GM21619 (cell line): ENCODE results near the gene GNB2.
"Not testable (repeated sequence)": the region's sequence is repeated elsewhere in the genome, so short reads cannot be mapped to it uniquely, and the experiment has no call there.

Source experiments
- ATAC-seq: cut with Tn5 transposase; IDR thresholded peaks from one replicate; pipeline ENCODE4 v1.9.1; 2021; ENCODE audit not compliant: unreplicated experiment

The GNB2 gene

DNA sequence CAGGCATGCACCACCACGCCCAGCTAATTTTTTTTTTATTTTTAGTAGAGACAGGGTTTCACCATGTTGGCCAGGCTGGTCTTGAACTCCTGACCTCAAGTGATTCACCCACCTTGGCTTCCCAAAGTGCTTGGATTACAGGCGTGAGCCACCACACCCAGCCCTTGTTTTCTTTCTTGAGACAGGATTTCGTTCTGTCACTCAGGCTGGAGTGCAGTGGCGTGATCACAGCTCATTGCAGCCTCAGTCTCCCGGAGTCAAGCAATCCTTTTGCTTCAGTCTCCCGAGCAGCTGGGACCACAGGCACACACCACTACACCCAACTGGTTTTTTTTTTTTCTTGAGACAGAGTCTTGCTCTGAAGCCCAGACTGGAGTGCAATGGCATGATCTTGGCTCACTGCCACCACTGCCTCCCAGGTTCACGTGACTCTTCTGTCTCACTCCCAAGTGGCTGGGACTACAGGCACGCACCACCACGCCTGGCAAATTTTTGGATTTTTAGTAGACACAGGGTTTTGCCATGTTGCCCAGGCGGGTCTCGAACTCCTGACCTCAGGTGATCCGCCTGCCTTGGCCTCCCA, 11.3 kb upstream of the GNB2 start:
- ATAC-seq: not testable (repeated sequence)

DNA sequence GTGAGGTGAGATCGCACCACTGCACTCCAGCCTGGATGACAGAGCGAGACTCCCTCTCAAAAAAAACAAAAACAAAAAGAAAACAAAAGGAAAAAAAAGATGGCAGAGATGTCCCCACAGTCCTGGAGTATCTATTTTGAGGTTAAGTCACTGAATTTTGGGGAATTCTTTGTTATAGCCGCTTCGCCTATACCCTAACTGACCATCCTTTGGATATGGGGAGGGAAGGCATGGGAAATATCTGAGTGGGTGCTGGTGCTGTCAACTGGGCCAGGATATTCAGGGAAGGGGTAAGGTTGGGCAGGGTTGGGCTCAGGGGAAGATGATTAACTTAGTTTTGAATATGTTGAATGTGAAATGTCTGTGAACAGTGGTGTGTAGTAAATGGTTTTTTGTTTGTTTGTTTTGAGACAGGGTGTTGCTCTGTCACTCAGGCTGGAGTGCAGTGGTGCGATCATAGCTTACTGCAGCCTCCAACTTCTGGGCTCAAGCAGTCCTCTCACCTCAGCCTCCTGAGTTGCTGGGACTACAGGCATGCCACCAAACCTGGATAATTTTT, 8.3 kb upstream of the GNB2 start:
- no peak for ATAC-seq

DNA sequence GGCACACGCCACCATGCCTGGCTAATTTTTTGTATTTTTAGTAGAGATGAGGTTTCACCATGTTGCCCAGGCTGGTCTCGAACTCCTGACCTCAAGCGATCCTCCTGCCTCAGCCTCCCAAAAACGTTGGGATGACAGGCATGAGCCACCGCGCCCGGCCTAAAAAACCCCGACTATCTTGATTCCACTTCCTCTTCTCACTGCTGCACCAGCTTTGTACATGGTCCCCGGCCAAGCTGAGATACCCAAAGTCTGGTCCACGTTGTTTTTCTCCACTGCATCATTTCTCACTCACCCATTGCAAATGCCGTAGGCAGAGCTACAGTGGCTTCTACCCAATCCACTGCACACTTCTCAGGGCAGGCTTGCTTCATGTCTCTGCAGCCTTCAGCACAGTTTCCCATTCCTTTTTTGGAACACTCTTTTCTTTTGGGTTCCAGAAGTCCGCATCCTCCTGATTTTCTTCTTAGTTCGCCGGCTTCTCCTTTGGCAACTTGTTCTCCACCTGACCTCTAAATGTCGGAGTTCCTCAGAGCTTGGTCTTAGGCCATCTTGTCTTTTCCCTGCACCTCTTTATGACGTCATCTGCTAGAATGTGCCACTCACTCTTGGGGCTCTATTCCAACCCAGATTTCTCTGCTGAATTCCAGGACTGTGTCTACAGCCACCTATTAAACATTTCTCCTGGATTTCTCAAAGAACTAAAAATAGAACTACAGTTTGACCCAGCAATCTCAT, 6.0 kb upstream of the GNB2 start:
- no peak for ATAC-seq

DNA sequence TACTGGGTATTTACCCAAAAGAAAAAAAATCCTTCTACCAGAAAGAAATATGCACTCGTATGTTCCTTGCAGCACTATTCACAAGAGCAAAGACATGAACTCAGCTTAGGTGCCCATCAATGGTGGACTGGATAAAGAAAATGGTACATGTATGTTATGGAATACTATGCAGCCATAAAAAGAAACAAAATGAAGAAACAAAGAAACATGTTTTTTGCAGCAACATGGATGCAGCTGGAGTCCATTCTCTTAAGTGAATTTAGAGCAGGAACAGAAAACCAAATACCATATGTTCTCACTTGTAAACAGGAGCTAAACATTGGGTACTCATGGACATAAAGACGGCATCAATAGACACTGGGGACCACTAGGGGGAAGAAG, 5.5 kb upstream of the GNB2 start:
- ATAC-seq: no peak

DNA sequence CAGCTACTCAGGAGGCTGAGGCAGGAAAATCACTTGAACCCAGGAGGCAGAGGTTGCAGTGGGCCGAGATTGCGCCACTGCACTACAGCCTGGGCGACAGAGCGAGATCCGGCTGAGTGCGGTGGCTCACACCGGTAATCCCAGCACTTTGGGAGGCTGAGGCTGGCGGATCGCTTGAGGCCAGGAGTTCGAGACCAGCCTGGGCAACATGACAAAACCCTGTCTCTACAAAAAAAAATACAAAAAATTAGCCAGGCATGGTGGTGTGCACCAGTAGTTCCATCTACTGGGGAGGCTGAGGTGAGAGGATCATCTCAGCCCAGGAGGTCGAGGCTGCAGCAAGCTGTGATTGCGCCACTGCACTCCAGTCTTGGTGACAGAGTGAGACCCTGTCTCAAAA, 4.4 kb upstream of the GNB2 start:
- ATAC-seq: not testable (repeated sequence)

DNA sequence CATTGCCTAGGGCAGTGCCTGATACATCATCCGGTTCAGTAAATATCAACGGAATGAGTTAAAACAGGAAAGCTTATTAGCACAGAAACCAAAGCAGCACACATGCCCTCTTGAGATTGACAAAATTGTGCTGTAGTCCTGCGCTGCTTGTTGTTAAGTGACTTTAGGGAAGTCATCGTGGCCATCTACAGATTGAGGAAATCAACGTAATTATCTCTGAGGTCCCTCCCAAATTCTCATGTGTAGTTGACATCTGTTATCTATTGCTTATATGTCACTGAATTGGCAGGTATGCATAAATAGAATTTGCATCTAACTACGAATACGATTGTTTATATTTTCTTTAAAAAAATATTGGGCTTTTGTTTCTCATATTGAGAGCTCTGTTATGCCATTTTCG, 3.5 kb upstream of the GNB2 start:
- no peak for ATAC-seq

DNA sequence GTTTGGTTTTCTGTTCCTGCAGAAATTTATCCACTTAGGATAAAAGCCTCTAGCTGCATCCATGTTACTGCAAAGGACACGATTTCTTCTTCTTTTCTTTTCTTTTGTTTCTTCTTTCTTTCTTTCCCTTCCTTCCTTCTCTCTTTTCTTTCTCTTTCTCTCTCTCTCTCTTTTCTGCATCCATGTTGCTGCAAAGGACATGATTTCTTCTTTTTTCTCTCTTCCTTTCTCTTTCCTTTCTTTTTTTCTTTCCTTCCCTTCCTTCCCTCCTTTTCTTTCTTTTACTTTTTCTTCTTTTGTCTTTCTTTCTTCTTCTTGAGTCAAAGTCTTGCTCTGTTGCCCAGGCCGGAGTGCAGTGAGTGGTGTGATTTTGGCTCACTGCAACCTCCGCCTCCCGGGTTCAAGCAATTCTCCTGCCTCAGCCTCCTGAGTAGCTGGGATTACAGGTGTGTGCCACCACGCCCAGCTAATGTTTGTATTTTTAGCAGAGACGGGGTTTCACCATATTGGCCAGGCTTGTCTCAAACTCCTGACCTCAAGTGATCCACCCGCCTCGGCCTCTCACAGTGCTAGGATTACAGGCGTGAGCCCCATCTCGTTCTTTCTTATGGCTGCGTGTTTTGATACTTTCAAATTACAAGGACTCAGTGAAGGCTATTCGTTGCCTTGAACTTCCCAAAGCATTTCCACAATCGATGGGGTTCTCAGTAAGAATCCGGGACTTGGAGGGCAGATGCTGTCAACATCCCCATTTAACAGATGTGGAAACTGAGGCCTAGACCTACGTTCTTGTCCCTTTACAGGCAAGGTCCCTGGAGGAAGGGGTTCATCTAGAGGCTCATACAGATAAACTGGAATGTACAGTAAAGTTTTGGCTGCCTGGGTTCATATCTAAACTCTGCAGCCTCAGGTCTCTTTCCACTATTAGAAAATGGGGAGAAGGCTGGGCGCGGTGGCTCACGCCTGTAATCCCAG, 1.9 kb upstream of the GNB2 start:
- ATAC-seq: no peak

DNA sequence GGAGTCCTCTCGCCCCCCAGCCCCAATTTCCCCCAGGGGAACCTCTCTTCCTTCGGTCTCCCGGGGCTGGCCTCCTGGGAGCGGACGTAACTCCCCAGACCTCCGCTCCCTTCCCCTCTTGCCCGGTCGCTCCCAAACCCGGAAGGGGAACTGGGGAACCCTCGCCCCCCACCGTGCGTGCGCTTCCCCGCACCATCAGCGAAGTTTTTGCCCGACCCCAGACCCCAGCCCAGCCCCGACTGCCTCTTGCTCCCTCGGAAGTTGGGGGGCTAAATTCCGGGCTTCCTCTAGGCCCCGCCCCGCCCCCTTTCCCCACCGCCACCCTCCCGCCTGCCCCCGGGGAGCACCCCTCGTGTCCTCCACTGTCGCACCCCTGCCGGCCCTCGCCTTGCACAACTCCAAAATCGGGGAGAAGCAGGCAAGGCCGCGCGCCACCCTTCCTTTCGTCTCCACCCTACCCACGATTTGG, 436 bp downstream of the GNB2 start:
- peak; percentile 4 for ATAC-seq

DNA sequence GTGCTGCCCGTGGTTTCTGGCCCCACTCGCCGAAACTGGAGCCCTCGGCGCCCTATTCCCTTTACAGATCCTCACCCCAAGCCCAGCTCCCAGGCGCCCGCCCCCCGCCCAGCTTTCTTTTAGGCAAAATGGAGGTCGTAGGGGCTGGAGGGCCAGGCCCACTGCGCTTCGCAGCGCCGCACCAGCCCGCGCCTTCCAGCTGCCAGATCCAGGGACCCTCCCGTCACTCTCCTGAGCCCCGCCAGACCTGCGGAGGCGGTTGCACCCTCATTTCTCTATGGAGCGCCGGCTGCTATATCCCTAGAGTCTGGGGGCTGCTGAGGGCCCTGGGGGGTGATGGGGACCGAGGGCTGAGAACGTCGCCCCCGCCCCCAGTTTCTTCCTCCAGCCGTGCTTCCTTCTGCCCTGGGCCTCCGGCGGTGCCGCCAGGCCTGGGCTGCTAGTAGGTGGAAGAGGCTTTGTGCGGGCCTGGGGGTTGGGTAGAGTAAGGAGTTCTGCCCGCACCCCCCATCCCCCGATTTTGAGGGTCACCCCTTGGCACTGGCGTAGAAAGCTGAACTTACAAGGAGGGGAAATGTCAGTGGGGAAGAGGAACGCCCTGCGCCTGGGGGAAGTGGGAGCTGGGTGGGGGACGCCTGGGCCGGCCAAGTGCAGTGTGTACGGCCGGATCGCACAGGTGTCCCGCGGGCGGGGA, 1.0 kb downstream of the GNB2 start:
- no peak for ATAC-seq

DNA sequence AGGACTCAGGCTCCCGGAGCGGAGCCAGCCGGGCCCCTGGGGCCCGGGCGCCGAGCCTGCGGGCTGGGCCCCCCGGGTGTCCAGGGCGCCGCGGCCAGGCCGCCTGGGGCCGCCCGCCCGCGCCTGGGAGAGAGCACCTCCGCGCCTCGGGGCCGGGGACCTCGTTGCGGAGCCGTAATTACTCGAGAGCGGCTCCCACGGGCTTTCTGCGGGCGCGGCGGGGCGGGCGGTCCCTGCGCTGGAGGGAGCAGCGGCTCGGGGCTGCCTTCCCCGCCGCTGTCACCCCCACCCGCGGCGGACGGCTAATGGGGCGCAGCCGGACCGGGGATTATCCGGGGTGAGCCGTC, 1.5 kb downstream of the GNB2 start:
- ATAC-seq: no peak

DNA sequence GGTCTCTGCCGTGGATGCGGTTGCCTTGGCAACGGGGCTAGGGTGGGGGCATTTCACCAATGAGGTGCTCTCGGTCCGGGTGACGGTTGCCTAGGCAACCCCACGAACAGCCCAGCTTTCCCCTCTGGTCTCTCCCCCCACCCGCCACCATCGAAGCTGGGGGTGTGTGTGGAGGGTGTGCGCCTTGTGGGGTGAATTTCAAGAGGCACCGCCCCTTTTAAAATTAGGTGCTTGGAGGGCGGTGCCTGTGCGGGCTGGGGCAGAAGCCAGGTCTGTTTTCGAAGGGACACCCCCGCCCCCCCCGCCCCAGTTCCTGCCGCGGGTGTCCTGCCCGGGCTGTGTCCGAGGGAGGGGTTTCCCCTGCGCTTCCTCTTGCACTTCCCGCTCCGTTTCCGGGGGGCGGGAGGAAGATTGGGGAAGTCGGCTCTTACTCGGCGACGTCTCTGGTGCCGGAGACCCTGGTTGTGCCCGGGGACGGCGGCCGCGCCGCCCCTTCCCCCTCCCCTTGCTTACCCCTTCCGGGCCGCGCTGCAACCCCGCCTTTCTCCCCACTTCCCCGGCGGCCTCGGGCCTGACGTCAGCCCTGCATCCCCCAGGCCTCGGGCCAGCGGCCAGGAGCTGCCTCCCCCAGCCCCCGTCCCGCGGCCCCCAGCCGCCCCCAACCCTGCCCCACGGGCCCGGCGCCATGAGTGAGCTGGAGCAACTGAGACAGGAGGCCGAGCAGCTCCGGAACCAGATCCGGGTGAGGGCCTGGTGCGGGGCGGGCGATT, 2.2 kb downstream of the GNB2 start:
- ATAC-seq: peak; percentile 27

DNA sequence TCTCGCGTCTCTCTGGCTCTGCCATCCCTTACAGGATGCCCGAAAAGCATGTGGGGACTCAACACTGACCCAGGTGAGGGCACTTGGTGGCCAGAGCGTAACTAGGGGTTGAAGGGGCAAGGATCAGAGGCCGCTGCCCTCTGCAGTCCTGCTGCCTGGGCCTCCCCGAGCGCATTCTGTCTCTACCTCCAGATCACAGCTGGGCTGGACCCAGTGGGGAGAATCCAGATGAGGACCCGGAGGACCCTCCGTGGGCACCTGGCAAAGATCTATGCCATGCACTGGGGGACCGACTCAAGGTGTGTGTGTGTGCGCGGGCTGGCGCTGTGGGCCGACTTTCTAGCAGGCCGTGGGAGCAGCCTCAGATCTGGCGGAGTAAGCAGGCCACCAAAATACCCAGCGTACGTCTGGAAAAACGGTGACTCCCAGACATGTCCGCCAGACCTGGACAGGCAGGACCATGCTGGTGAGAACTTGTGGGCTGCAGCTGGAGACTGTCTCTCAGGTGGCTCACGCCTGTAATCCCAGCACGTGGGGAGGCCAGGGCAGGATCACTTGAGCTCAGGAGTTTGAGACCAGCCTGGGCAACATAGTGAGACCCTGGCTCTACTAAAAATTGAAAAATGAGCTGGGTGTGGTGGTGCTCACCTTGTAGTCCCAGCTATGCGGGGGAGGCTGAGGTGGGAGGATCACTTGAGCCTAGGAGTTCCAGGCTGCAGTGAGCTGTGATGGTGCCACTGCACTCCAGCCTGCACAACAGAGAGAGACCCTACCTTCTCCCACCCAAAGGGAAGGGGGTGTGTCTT, 3.2 kb downstream of the GNB2 start:
- ATAC-seq: no peak

DNA sequence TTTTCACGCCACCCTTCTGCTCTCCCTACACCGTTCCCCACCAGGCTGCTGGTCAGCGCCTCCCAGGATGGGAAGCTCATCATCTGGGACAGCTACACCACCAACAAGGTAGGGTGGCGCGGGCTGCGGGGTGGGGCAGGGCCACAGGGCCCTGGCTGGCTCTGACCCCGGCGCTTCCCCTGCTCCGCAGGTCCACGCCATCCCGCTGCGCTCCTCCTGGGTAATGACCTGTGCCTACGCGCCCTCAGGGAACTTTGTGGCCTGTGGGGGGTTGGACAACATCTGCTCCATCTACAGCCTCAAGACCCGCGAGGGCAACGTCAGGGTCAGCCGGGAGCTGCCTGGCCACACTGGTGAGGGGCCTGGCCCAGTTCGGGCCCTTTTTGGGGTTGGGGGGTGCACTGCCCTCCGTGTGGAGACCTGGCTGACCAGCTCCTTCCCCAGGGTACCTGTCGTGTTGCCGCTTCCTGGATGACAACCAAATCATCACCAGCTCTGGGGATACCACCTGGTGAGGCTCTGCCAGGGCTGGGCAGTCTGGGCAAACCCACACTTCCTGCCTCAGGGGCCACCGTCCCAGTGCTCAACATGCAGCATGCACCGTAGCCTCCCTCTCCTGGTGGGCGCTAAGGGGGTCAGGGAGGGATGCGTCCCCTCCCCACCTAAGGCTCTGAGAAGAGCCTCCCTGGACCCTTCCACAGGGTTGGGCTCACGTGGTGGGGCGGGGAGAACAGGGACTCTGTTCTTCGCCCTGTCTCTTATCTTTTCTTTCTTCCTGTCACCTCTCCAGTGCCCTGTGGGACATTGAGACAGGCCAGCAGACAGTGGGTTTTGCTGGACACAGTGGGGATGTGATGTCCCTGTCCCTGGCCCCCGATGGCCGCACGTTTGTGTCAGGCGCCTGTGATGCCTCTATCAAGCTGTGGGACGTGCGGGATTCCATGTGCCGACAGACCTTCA, 4.0 kb downstream of the GNB2 start:
- no peak for ATAC-seq

DNA sequence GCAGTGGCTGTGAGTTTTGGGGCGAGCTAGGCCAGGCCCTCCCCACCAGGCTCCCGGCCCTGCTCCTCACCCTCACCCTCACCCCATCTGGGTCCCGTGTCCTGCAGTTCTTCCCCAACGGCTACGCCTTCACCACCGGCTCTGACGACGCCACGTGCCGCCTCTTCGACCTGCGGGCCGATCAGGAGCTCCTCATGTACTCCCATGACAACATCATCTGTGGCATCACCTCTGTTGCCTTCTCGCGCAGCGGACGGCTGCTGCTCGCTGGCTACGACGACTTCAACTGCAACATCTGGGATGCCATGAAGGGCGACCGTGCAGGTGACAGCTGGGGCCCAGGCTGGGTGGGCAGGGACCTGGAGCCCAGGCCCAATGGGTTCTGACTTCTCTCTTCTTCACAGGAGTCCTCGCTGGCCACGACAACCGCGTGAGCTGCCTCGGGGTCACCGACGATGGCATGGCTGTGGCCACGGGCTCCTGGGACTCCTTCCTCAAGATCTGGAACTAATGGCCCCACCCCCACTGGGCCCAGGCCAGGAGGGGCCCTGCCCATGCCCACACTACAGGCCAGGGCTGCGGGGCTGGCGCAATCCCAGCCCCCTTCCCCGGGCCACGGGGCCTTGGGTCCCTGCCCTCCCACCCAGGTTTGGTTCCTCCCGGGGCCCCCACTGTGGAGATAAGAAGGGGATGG, 4.9 kb downstream of the GNB2 start:
- no peak for ATAC-seq

DNA sequence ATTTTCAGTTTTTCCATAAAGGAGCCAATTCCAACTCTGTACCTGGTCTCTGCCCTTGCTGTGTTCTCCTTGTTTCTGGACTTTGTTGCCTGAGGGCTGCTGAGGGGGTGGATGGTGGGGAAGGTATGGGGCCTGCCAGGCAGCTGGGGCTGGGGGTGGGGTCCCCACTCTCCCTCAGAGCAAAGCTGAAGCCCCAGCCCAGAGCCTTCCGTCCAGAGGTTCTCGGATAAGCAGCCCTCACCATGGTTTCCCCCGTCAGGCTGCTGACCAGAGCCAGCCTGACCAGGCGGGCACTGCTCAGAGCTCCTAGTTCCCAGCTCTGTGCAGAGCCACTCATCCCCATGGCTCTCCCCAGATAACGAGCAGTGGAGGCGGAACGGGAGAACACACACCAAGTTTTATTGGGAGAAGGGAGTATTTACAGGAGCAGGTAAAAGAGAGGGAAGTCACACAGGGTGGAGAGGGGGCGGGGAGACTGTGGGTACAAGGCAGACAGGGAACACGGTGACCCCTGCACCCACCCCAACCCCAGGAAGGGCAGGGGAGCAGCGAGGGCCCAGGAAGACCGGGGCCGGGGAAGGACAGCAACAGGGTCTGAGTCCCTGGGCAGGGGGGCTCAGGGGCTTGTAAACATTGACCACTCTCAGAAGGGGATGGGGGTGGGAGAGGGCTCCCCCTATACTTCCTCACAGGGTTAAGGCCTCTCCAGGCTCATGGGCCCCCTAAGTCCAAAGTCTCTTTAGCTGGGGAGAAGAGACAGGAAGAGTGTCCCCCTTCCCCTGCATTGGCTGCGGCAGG, 5.8 kb downstream of the GNB2 start:
- no peak for ATAC-seq

DNA sequence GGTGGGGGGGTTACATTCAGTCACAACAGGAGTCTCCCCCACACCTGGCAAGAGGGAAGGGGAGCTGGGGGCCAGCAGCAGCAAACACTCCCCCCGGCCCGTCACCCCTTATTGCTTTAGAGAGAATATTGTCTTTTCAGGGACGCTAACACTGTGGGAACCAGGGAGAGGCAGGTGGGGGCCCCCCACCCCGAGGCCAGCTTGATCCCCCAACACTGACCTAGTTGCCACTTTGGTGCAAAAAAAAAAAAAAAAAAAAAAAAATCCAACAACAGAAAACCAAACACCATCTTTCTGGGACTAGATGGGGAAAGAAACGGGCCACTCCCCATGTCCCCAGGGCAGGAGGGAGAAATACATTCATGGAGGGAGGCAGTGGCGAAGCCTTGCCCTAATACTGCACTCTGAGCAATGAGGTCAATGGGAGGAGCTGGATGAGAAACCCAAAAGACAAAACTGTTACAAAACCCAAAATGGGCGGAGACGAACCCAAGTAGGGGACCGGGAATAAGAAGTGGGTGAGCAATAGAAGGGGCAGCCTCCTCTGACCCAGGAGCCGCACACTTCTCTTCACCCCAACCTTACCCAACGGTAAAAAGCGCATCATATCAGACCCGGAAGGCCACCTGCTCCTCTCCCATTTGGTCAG, 6.5 kb downstream of the GNB2 start:
- no peak for ATAC-seq
